Spleen (tissue), 11 donors: ENCODE results near the gene PTPRC. TPM values are rescaled to one million over a fixed set of nuclear protein-coding genes. Genes with fewer than 3 reads are reported as not detected.

Source experiments
- DNase-seq: peaks from one replicate; pipeline ENCODE4 v3.0.0-alpha.2; 2020
- H3K27ac ChIP-seq, 8 donors: fragments of 200-600 bp; sonication (generic) in 7 of 8; 1 replicate in 4 of 8; 2 replicates in 4 of 8; pipeline versions ENCODE4 v1.5.0 to v1.8.0; 2016 to 2021; ENCODE audit warnings: inconsistent platforms in 4 of 8, mild to moderate bottlenecking in 4 of 8, moderate library complexity in 1 of 8
- H3K27me3 ChIP-seq, 7 donors: fragments of 200-600 bp; sonication (generic) in 6 of 7; replicated peaks in 1 of 7; 1 replicate in 4 of 7; 2 replicates in 3 of 7; pipeline versions ENCODE4 v1.5.0 to v1.8.0; 2016 to 2021; ENCODE audit warnings: inconsistent platforms in 3 of 7, mild to moderate bottlenecking in 1 of 7
- H3K36me3 ChIP-seq, 6 donors: fragments of 200-600 bp; sonication (generic) in 5 of 6; 1 replicate in 4 of 6; 2 replicates in 2 of 6; pipeline versions ENCODE4 v1.5.0 to v1.8.0; 2016 to 2021; ENCODE audit warnings: inconsistent platforms in 2 of 6
- H3K4me1 ChIP-seq, 6 donors: fragments of 200-600 bp; sonication (generic) in 5 of 6; 1 replicate in 3 of 6; 2 replicates in 3 of 6; pipeline versions ENCODE4 v1.5.0 to v1.8.0; 2016 to 2021; ENCODE audit warnings: inconsistent platforms in 3 of 6
- H3K4me3 ChIP-seq, 8 donors: fragments of 200-600 bp; sonication (generic) in 7 of 8; 1 replicate in 4 of 8; 2 replicates in 4 of 8; pipeline versions ENCODE4 v1.5.0 to v1.8.0; 2016 to 2021; ENCODE audit warnings: inconsistent platforms in 4 of 8, mild to moderate bottlenecking in 4 of 8, moderate library complexity in 2 of 8
- H3K9me3 ChIP-seq, 8 donors: fragments of 200-600 bp; sonication (generic) in 7 of 8; 1 replicate in 4 of 8; 2 replicates in 4 of 8; pipeline versions ENCODE4 v1.5.0 to v1.8.0; 2016 to 2021; ENCODE audit warnings: inconsistent platforms in 4 of 8
- CTCF ChIP-seq, 11 experiments: fragments of 200-600 bp in 7 of 11; fragments of 450-650 bp in 4 of 11; sonication (generic) in 4 of 11; IDR thresholded peaks in 8 of 11; conservative IDR thresholded peaks in 3 of 11; 1 replicate in 7 of 11; 2 replicates in 4 of 11; pipeline versions ENCODE4 v1.4.0 to v1.8.0; 2016 to 2021; ENCODE audit warnings: antibody characterized with exemption in 11 of 11, inconsistent platforms in 4 of 11, mild to moderate bottlenecking in 1 of 11
- POLR2A ChIP-seq, 3 donors: fragments of 450-650 bp; IDR thresholded peaks; one replicate each; pipeline ENCODE4 v1.5.1; 2017; ENCODE audit warnings: antibody characterized with exemption in 3 of 3, mild to moderate bottlenecking in 1 of 3
- POLR2AphosphoS5 ChIP-seq, 3 donors: sonication (generic); formaldehyde crosslinking; IDR thresholded peaks; one replicate each; pipeline ENCODE4 v1.5.1; 2017; ENCODE audit warnings: antibody characterized with exemption in 3 of 3
- WGBS, 5 donors: extraction: QIAGEN DNeasy Blood & Tissue Kit in 3 of 5; methylation state at CpG; one replicate each; pipeline versions ENCODE4 v1.1.5 to v1.1.7; 2013 to 2018; 5-methylcytosine and 5-hydroxymethylcytosine counted together
- intact Hi-C: fragments of 100-400 bp; cut with DNase I; formaldehyde crosslinking; loops from one replicate; pipeline ENCODE4 v1.15.0; 2023; ENCODE audit warnings: low total_unique reads
- polyA plus RNA-seq, 3 donors: library from polyadenylated mRNA; stranded (reverse); fragments of 200-250 nt; gene quantifications; one replicate each; pipeline ENCODE4 v1.2.1, GENCODE V29; 2013
- total RNA-seq, 7 donors: library from RNA; depleted of rRNA in 3 of 7; stranded (reverse); fragments of >200 nt in 3 of 7; fragmentation: NEBNext Ultra II Directional in 4 of 7; extraction: Animal tissue kit (Norgen Biotek cat#: 25700) in 4 of 7; gene quantifications; one replicate each; pipeline versions ENCODE4 v1.1.0 to v1.2.1, GENCODE V29; 2016 to 2021
- donor health status: healthy with polysubstance abuse.
- donor health status: DM: no; HTN: no; CAD: no; lungs with moderate emphysema.
- donor health status: DM: no; HTN: no; CAD: no.
- donor health status: Bipolar disorder and iron deficiency.
- donor health status: healthy.
- donor health status: DM: no; HTN: no; CAD: no.
- donor health status: DM: yes; HTN: yes; CAD: no.

PTPRC gene
- total and polyA plus RNA-seq, 10 donors: 79.2 to 716 (median 476) TPM

GRCh38 chr1:198798923-198799386 lies 160.1 kb downstream of the PTPRC start:
- no peaks in the 10 kb centered on the region for H3K4me1 ChIP-seq
- WGBS, 5 donors: 21 to 50% (median 33%) methylated on average over 1 of the region's 1 CpG
- no peaks in the 10 kb centered on the region for H3K36me3 ChIP-seq
- intact Hi-C loops: no loop called here
- peaks cover 0 to 25% (median 20%) of the 10 kb centered on the region in 8 donors for H3K9me3 ChIP-seq
- TF ChIP-seq POLR2AphosphoS5 (IDR thresholded peaks at IDR 0.05) (no peak), POLR2A (IDR thresholded peaks at IDR 0.05) (no peak), CTCF (IDR thresholded peaks at IDR 0.05 in 8 of 11, conservative IDR thresholded peaks at IDR 0.05 in 3 of 11) (no peak)
- H3K27me3 ChIP-seq: no peaks in the 10 kb centered on the region
- no peak for DNase-seq
- H3K27ac ChIP-seq: no peak overlapping the region
- no peak overlapping the region for H3K4me3 ChIP-seq

DNA sequence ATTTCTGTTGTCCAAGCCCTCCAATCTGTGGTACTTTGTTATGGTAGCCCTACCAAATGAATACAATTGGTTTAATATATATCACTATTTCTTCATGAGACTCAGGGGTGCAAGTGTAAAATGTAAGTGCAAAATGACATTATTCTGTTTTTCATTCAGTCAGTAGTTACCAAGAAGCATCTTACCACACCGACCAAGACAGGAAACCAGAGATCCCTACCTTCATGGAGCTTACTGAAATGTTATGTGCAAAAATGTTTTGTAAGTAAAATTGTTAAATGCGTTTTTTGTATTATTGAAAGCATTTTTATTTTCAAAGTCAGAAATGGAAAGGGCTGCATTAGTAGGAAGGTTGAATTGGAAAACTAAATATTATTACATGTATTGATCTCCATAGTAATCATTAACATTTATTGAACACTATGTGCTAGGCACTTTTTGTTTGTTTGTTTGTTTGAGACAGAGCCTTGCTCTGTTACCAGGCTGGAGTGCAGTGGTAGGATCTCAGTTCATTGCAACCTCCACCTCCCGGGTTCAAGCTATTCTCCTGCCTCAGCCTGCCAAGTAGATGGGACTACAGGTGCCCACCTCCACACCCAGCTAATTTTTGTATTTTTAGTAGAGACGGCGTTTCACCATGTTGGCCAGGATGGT lies 166.8 kb downstream of the PTPRC start:
- no peaks in the 10 kb centered on the region for H3K9me3 ChIP-seq
- 90 to 98% (median 96%) methylated on average over 5 of the region's 5 CpGs for WGBS, 5 donors
- intact Hi-C loops: no loop called here
- H3K27me3 ChIP-seq: no peaks in the 10 kb centered on the region
- no peak overlapping the region for H3K27ac ChIP-seq
- TF ChIP-seq POLR2AphosphoS5 (IDR thresholded peaks at IDR 0.05): no peak
- TF ChIP-seq POLR2A (IDR thresholded peaks at IDR 0.05): no peak
- no peak for TF ChIP-seq CTCF (IDR thresholded peaks at IDR 0.05 in 8 of 11, conservative IDR thresholded peaks at IDR 0.05 in 3 of 11)
- no peak overlapping the region for H3K4me3 ChIP-seq
- DNase-seq: no peak
- H3K4me1 ChIP-seq: no peaks in the 10 kb centered on the region
- H3K36me3 ChIP-seq: no peaks in the 10 kb centered on the region

GRCh38 chr1:198806861-198807260 lies 168.0 kb downstream of the PTPRC start:
- Histone ChIP-seq H3K36me3 (no peaks in the 10 kb centered on the region), H3K4me3 (no peak overlapping the region), H3K27ac (no peak overlapping the region), H3K27me3 (no peaks in the 10 kb centered on the region), H3K9me3 (no peaks in the 10 kb centered on the region), H3K4me1 (no peaks in the 10 kb centered on the region)
- DNase-seq: no peak
- no peak for TF ChIP-seq POLR2AphosphoS5 (IDR thresholded peaks at IDR 0.05)
- no peak for TF ChIP-seq POLR2A (IDR thresholded peaks at IDR 0.05)
- TF ChIP-seq CTCF (IDR thresholded peaks at IDR 0.05 in 8 of 11, conservative IDR thresholded peaks at IDR 0.05 in 3 of 11): no peak
- intact Hi-C loops: no loop called here
- 94 to 98% (median 96%) methylated on average over 5 of the region's 5 CpGs for WGBS, 5 donors

Other genes starting within 250 kb of the PTPRC start
- not detected for gene ATP6V1G3, start 98.4 kb upstream of the PTPRC start, total RNA-seq
- not detected for gene ATP6V1G3, start 98.4 kb upstream of the PTPRC start, polyA plus RNA-seq